HCT116 (cell line): ENCODE measurements around the gene RIMBP2. TPM values are rescaled to one million over a fixed set of nuclear protein-coding genes. Genes with fewer than 3 reads are reported as not detected.

Experiments used
- ATAC-seq: fragments of 200-7000 bp; cut with Tn5 transposase; 2 replicates; pipeline ENCODE4 v1.9.1; 2020; ENCODE audit warnings: mild to moderate bottlenecking, moderate library complexity
- BruUV-seq: library from RNA; stranded (reverse); fragments of 400-500 nt; replicated peaks from 2 replicates; lab custom pipeline; 2021; lab: Mats Ljungman, UMichigan
- CTCF ChIA-PET: fragments of 300-600 bp; sonication (Branson Sonifier 250); formaldehyde crosslinking; loops from one replicate; lab custom pipeline; 2021; ENCODE audit warnings: antibody characterized with exemption; lab: Charles Lee
- POLR2A ChIA-PET: fragments of 300-600, 350-600 bp; sonication (Branson Sonifier 250); formaldehyde crosslinking; loops from one replicate; lab custom pipeline; 2021; ENCODE audit warnings: antibody characterized with exemption; lab: Charles Lee
- RAD21 ChIA-PET, 2 experiments: fragments of 300-600 bp; sonication (Branson Sonifier 250); formaldehyde crosslinking; loops; one replicate each; lab custom pipeline; 2023; ENCODE audit warnings: low total read pairs in 2 of 2; ENCODE audit not compliant: uncharacterized antibody in 2 of 2, unreplicated experiment in 2 of 2, low non-redundant PET in 1 of 2; lab: Charles Lee
- DNase-seq: peaks from one replicate; pipeline ENCODE4 v3.0.0-alpha.2; 2010; ENCODE audit warnings: low read depth, low spot score
- H2AFZ ChIP-seq: fragments of 200-600 bp; shearing (Covaris generic), sonication (generic); 2 replicates; pipeline ENCODE4 v1.6.1; 2017; ENCODE audit warnings: low read depth, mixed run types, mixed read lengths, antibody characterized with exemption, low read length; ENCODE audit not compliant: poor library complexity, severe bottlenecking
- H3K27ac ChIP-seq: 2 replicates; pipeline ENCODE4 v1.5.1; 2012; ENCODE audit warnings: low read depth, low read length
- H3K27me3 ChIP-seq: fragments of 200-600 bp; sonication (generic); 2 replicates; pipeline ENCODE4 v1.6.1; 2016; ENCODE audit warnings: mixed run types, low read length, mixed read lengths; ENCODE audit not compliant: insufficient read depth
- H3K36me3 ChIP-seq, 2 experiments: fragments of 200-500 bp in 1 of 2; fragments of 200-600 bp in 1 of 2; sonication (Bioruptor generic) in 1 of 2; sonication (generic) in 1 of 2; 2 replicates each; pipeline versions ENCODE4 v1.5.1 to v1.6.1; 2014 to 2016; ENCODE audit warnings: low read length in 2 of 2, inconsistent platforms in 1 of 2, mixed read lengths in 1 of 2, mixed run types in 1 of 2; ENCODE audit not compliant: insufficient read depth in 2 of 2, control insufficient read depth in 1 of 2
- H3K4me1 ChIP-seq, 2 experiments: fragments of 200-600 bp in 1 of 2; sonication (generic) in 1 of 2; 2 replicates each; pipeline versions ENCODE4 v1.5.1 to v1.6.1; 2012 to 2017; ENCODE audit warnings: low read length in 2 of 2, inconsistent platforms in 1 of 2, mild to moderate bottlenecking in 1 of 2, mixed read lengths in 1 of 2, mixed run types in 1 of 2, moderate library complexity in 1 of 2; ENCODE audit not compliant: insufficient read depth in 2 of 2, control insufficient read depth in 1 of 2
- H3K4me2 ChIP-seq: fragments of 200-600 bp; sonication (generic); 2 replicates; pipeline ENCODE4 v1.6.1; 2017; ENCODE audit warnings: mixed run types, low read length, mixed read lengths
- H3K4me3 ChIP-seq, 2 experiments: fragments of 200-600 bp in 1 of 2; sonication (generic) in 1 of 2; replicated peaks in 1 of 2; 2 replicates each; pipeline ENCODE4 v1.5.1; 2011 to 2016; ENCODE audit warnings: low read length in 2 of 2, control low read depth in 1 of 2, low read depth in 1 of 2, mild to moderate bottlenecking in 1 of 2, mixed read lengths in 1 of 2, mixed run types in 1 of 2
- H3K79me2 ChIP-seq: fragments of 200-600 bp; sonication (generic); 2 replicates; pipeline ENCODE4 v1.6.1; 2017; ENCODE audit warnings: mild to moderate bottlenecking, mixed run types, low read length, moderate library complexity, mixed read lengths; ENCODE audit not compliant: insufficient read depth
- H3K9ac ChIP-seq: fragments of 200-600 bp; sonication (generic); 2 replicates; pipeline ENCODE4 v1.6.1; 2016; ENCODE audit warnings: low read length, mixed read lengths
- H3K9me2 ChIP-seq: fragments of 200-600 bp; sonication (generic), shearing (Covaris generic); 2 replicates; pipeline ENCODE4 v1.6.1; 2017; ENCODE audit warnings: mixed run types, mild to moderate bottlenecking, moderate library complexity; ENCODE audit not compliant: insufficient read depth
- H3K9me3 ChIP-seq, 2 experiments: fragments of 200-500 bp in 1 of 2; fragments of 200-600 bp in 1 of 2; sonication (Bioruptor generic) in 1 of 2; sonication (generic) in 1 of 2; 2 replicates each; pipeline ENCODE4 v1.6.1; 2014 to 2017; ENCODE audit warnings: low read length in 2 of 2, mixed read lengths in 2 of 2, inconsistent platforms in 1 of 2, low read depth in 1 of 2, mild to moderate bottlenecking in 1 of 2, mixed run types in 1 of 2, moderate library complexity in 1 of 2; ENCODE audit not compliant: control insufficient read depth in 1 of 2, insufficient read depth in 1 of 2
- H4K20me1 ChIP-seq: fragments of 200-600 bp; sonication (generic), shearing (Covaris generic); 2 replicates; pipeline ENCODE4 v1.6.1; 2017; ENCODE audit warnings: mixed run types, mild to moderate bottlenecking, moderate library complexity; ENCODE audit not compliant: insufficient read depth
- ELF1 ChIP-seq: IDR thresholded peaks from 2 replicates; pipeline ENCODE4 v1.6.1; 2012; ENCODE audit warnings: low read depth, borderline replicate concordance
- EZH2 ChIP-seq: fragments of 200-600 bp; sonication (generic); IDR thresholded peaks from 2 replicates; pipeline ENCODE4 v1.6.1; 2017; ENCODE audit warnings: antibody characterized with exemption, mixed run types
- POLR2AphosphoS5 ChIP-seq: IDR thresholded peaks from 2 replicates; pipeline ENCODE4 v1.6.1; 2011; ENCODE audit warnings: mild to moderate bottlenecking, low read depth, low read length, moderate library complexity
- REST ChIP-seq: IDR thresholded peaks from 2 replicates; pipeline ENCODE4 v1.6.1; 2012; ENCODE audit warnings: low read depth
- SRF ChIP-seq: IDR thresholded peaks from 2 replicates; pipeline ENCODE4 v1.6.1; 2012; ENCODE audit warnings: low read depth
- YY1 ChIP-seq: IDR thresholded peaks from 2 replicates; pipeline ENCODE4 v1.6.1; 2011; ENCODE audit warnings: low read length, low read depth, moderate library complexity, mild to moderate bottlenecking; ENCODE audit not compliant: insufficient replicate concordance; ENCODE audit errors: extremely low read depth
- ZBTB33 ChIP-seq: IDR thresholded peaks from 2 replicates; pipeline ENCODE4 v1.6.1; 2011; ENCODE audit warnings: mild to moderate bottlenecking, low read length, moderate library complexity; ENCODE audit not compliant: insufficient replicate concordance; ENCODE audit errors: extremely low read depth
- intact Hi-C: fragments of 100-400 bp; cut with micrococcal nuclease; formaldehyde crosslinking; loops from 2 replicates; pipeline ENCODE4 v1.10.0; 2022
- total RNA-seq: library from RNA; stranded (reverse); gene quantifications from one replicate; pipeline ENCODE4 v1.2.1, GENCODE V29; 2021; ENCODE audit not compliant: unreplicated experiment

RIMBP2 gene
- total RNA-seq, 1 experiment from 2014 or later = not detected

GRCh38 chr12:130537051-130537450 is 179.0 kb downstream of the RIMBP2 start:
- no peak overlapping the region for H3K9ac ChIP-seq
- TF ChIP-seq ZBTB33 (no peak), SRF (no peak), EZH2 (no peak), POLR2AphosphoS5 (no peak), ELF1 (no peak), YY1 (no peak), REST (no peak)
- no peaks in the 10 kb centered on the region for H3K79me2 ChIP-seq
- no peaks in the 10 kb centered on the region for H3K4me1 ChIP-seq
- no peak overlapping the region for H2AFZ ChIP-seq
- H3K9me2 ChIP-seq = no peaks in the 10 kb centered on the region
- RAD21 ChIA-PET = no interaction called here
- no peak overlapping the region for H3K27ac ChIP-seq
- no peaks in the 10 kb centered on the region for H3K36me3 ChIP-seq
- no TSS peak for BruUV-seq
- CTCF ChIA-PET = no interaction called here
- H3K27me3 ChIP-seq = no peaks in the 10 kb centered on the region
- H4K20me1 ChIP-seq = no peaks in the 10 kb centered on the region
- intact Hi-C loops = no loop called here
- no peak overlapping the region for H3K4me2 ChIP-seq
- H3K9me3 ChIP-seq = no peaks in the 10 kb centered on the region
- no peak for ATAC-seq
- POLR2A ChIA-PET = no interaction called here
- no peak overlapping the region for H3K4me3 ChIP-seq
- no peak for DNase-seq
